GM18502 (cell line): ENCODE results near the gene AKR7A3.
"Not testable (repeated sequence)": the region's sequence is repeated elsewhere in the genome, so short reads cannot be mapped to it uniquely, and the experiment has no call there.

Experiments
- ATAC-seq: cut with Tn5 transposase; IDR thresholded peaks from one replicate; pipeline ENCODE4 v1.9.1; 2021; ENCODE audit warnings: mild to moderate bottlenecking; ENCODE audit not compliant: unreplicated experiment, poor library complexity

Gene AKR7A3

GRCh38 chr1:19321071-19321470 lies 32.5 kb upstream of the AKR7A3 start:
- ATAC-seq = no peak

- no peak for ATAC-seq
These were observed 30.6 kb upstream of the AKR7A3 start for GRCh38 chr1:19319196-19319595.

GRCh38 chr1:19317126-19317910 lies 28.7 kb upstream of the AKR7A3 start:
- no peak for ATAC-seq

- ATAC-seq = peak; percentile 35
These were observed 27.0 kb upstream of the AKR7A3 start for GRCh38 chr1:19315378-19316198.

GRCh38 chr1:19313961-19314882 lies 25.7 kb upstream of the AKR7A3 start:
- no peak for ATAC-seq

- ATAC-seq = no peak
These were observed 25.0 kb upstream of the AKR7A3 start for GRCh38 chr1:19313636-19313959.

GRCh38 chr1:19312782-19313635 lies 24.4 kb upstream of the AKR7A3 start:
- peak; percentile 18 for ATAC-seq

GRCh38 chr1:19311931-19312781 lies 23.6 kb upstream of the AKR7A3 start, which contains the start of the genes AKR7A2 and SLC66A1:
Gene AKR7A2 (minus strand): TSS chr1:19312144. CDS start chr1:19312124, 20 bp downstream.
Gene SLC66A1 (plus strand): TSS chr1:19312326. CDS start chr1:19317678, 5,352 bp downstream.
- ATAC-seq = peak; percentile 61

GRCh38 chr1:19311503-19311930 lies 22.9 kb upstream of the AKR7A3 start:
- ATAC-seq = no peak

- no peak for ATAC-seq
These were observed 22.3 kb upstream of the AKR7A3 start for GRCh38 chr1:19310720-19311502.

GRCh38 chr1:19310061-19310460 lies 21.5 kb upstream of the AKR7A3 start:
- no peak for ATAC-seq

- ATAC-seq = no peak
These were observed 20.7 kb upstream of the AKR7A3 start for GRCh38 chr1:19309123-19309813.

- ATAC-seq = no peak
These were observed 19.9 kb upstream of the AKR7A3 start for GRCh38 chr1:19308509-19308907.

GRCh38 chr1:19307794-19308508 lies 19.4 kb upstream of the AKR7A3 start:
- no peak for ATAC-seq

- no peak for ATAC-seq
These were observed 18.4 kb upstream of the AKR7A3 start for GRCh38 chr1:19306941-19307340.

- no peak for ATAC-seq
These were observed 17.3 kb upstream of the AKR7A3 start for GRCh38 chr1:19305880-19306279.

GRCh38 chr1:19304081-19304480 lies 15.5 kb upstream of the AKR7A3 start:
- ATAC-seq = not testable (repeated sequence)
